Measurements from ENCODE around the gene RFFL. TPM values are rescaled to one million over a fixed set of nuclear protein-coding genes. Genes with fewer than 3 reads are reported as not detected.
"Not testable (repeated sequence)": the region's sequence is repeated elsewhere in the genome, so short reads cannot be mapped to it uniquely, and the experiment has no call there.

RFFL gene
- total RNA-seq, 1 experiment from 2014 or later, result 29.2 TPM

DNA sequence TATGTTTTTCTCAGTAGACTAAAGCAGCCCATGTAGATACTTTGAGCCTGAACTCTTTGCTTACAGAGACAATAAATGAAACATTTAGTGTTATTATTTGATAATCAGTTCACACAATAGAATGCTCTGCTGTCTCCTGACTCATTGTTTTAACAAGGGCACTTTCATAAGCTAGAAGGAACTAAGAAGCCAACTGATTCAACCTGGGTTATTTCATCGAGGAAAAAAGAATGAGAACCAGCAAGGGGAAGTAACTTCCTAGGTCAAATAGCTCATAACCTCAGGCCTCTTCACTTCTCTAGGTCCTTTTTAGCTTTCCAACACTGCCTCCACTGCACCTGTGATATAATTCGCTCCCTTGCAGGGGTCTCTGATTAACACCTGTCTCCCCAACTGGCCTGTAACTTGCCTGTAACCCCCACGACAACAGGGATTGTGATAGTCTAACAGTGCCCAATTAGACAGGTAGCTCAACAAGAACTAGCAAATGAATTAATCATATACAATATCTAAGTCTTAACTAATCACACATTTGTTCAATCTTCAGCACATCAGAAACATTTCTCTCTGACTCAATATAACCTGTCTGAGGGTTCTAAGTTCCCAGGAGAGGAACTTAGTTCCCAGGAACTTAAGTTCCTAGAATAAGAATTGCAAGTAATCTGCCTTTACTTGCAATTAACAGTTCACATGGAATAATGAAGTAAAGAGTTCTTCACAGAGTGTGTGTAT lies 34.8 kb downstream of the RFFL start:
- no TSS peak for BruUV-seq (replicated peaks)
- no peak for TF ChIP-seq CTCF (IDR thresholded peaks at IDR 0.05; ENCODE audit: unreplicated experiment)
- H3K36me3 Mint-ChIP-seq (ENCODE audit: insufficient read depth, unreplicated experiment), result peaks cover 5% of the 10 kb centered on the region
- H3K27me3 Mint-ChIP-seq (ENCODE audit: unreplicated experiment), result no peaks in the 10 kb centered on the region
- CTCF ChIA-PET, result interaction anchor here (0.8 kb wide), 1 partner anchor 9 kb away, joined by 4 read pairs; no protein-coding TSS in a partner anchor
- DNase-seq, result no peak
- H3K4me3 Mint-ChIP-seq (ENCODE audit: low read depth, unreplicated experiment), result no peak overlapping the region
- peaks cover 23% of the 10 kb centered on the region for H3K4me1 Mint-ChIP-seq (ENCODE audit: low read depth, unreplicated experiment)
- H3K27ac Mint-ChIP-seq (ENCODE audit: unreplicated experiment), result no peak overlapping the region
- intact Hi-C loops (cut with micrococcal nuclease; ENCODE audit: unreplicated experiment), result no loop called here
- no peaks in the 10 kb centered on the region for H3K9me3 Mint-ChIP-seq (ENCODE audit: low read depth, unreplicated experiment)

DNA sequence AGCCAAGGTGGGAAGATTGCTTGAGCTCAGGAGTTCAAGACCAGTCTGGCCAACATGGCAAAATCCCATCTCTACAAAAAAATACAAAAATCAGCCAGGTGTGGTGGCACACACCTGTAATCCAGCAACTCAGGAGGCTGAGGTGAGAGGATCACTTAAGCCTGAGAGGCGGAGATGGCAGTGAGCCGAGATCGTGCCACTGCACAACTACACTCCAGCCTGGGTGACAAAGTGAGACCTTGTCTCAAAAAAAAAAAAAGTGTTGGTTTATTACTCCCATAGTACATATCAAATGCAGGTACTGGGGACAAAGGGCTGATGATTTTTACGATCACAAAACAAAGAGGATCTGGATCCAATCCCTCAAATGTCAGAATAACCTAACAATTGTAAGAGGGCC lies 35.4 kb downstream of the RFFL start:
- DNase-seq; H3K27me3 Mint-ChIP-seq (ENCODE audit: unreplicated experiment); CTCF ChIA-PET; H3K9me3 Mint-ChIP-seq (ENCODE audit: low read depth, unreplicated experiment); H3K27ac Mint-ChIP-seq (ENCODE audit: unreplicated experiment); BruUV-seq (replicated peaks); H3K36me3 Mint-ChIP-seq (ENCODE audit: insufficient read depth, unreplicated experiment); H3K4me3 Mint-ChIP-seq (ENCODE audit: low read depth, unreplicated experiment); intact Hi-C loops (cut with micrococcal nuclease; ENCODE audit: unreplicated experiment): not testable (repeated sequence)
- H3K4me1 Mint-ChIP-seq (ENCODE audit: low read depth, unreplicated experiment), result peaks cover 22% of the 10 kb centered on the region

DNA sequence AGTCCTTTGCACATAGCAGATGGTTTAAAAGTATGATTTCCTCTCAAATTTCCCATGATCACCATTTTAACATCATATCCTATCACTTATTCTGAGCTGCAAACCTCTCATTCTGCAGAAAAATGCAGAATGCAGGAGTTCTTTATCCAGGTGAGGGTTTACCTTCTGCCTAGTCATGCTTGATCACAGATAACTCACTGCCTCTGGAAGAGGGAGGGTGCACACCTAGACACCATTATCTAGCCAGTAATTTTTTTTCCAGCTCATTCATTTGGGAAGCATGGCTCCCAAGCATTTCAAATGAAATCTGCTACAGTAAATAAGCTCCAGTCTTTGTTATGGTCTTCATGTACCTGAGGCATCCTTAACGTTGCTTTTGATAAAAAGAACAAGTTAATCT lies 38.0 kb downstream of the RFFL start:
- peaks cover 16% of the 10 kb centered on the region for H3K36me3 Mint-ChIP-seq (ENCODE audit: insufficient read depth, unreplicated experiment)
- H3K9me3 Mint-ChIP-seq (ENCODE audit: low read depth, unreplicated experiment), result no peaks in the 10 kb centered on the region
- intact Hi-C loops (cut with micrococcal nuclease; ENCODE audit: unreplicated experiment), result no loop called here
- peaks cover 9% of the 10 kb centered on the region for H3K4me1 Mint-ChIP-seq (ENCODE audit: low read depth, unreplicated experiment)
- H3K27me3 Mint-ChIP-seq (ENCODE audit: unreplicated experiment), result no peaks in the 10 kb centered on the region
- no peak for DNase-seq
- TF ChIP-seq CTCF (IDR thresholded peaks at IDR 0.05; ENCODE audit: unreplicated experiment), result no peak
- no peak overlapping the region for H3K27ac Mint-ChIP-seq (ENCODE audit: unreplicated experiment)
- no peak overlapping the region for H3K4me3 Mint-ChIP-seq (ENCODE audit: low read depth, unreplicated experiment)
- CTCF ChIA-PET, result no interaction called here
- no TSS peak for BruUV-seq (replicated peaks)

DNA sequence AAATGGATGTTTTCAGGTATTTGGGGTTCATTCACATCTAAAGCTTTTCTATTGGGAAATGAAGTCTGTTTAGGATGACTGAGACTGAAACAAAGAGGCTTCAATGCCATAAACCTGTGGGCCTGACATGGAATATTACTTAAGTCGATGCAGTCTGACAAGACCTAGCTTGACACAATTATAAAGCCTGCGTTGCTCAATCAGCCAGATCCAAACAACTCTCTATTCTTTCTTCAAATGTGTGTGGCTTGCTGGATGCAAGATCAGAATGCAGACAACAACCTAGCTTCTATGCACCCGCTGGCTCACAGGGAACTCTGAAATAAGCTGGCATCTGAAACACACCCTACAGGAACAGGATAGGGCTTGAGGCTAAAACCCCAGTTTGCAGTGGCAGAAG lies 40.0 kb downstream of the RFFL start:
- no peaks in the 10 kb centered on the region for H3K27me3 Mint-ChIP-seq (ENCODE audit: unreplicated experiment)
- CTCF ChIA-PET, result no interaction called here
- TF ChIP-seq CTCF (IDR thresholded peaks at IDR 0.05; ENCODE audit: unreplicated experiment), result no peak
- no TSS peak for BruUV-seq (replicated peaks)
- H3K36me3 Mint-ChIP-seq (ENCODE audit: insufficient read depth, unreplicated experiment), result peaks cover 21% of the 10 kb centered on the region
- no peak overlapping the region for H3K4me3 Mint-ChIP-seq (ENCODE audit: low read depth, unreplicated experiment)
- intact Hi-C loops (cut with micrococcal nuclease; ENCODE audit: unreplicated experiment), result no loop called here
- DNase-seq, result no peak
- no peaks in the 10 kb centered on the region for H3K9me3 Mint-ChIP-seq (ENCODE audit: low read depth, unreplicated experiment)
- peaks cover 20% of the 10 kb centered on the region for H3K4me1 Mint-ChIP-seq (ENCODE audit: low read depth, unreplicated experiment)
- no peak overlapping the region for H3K27ac Mint-ChIP-seq (ENCODE audit: unreplicated experiment)

DNA sequence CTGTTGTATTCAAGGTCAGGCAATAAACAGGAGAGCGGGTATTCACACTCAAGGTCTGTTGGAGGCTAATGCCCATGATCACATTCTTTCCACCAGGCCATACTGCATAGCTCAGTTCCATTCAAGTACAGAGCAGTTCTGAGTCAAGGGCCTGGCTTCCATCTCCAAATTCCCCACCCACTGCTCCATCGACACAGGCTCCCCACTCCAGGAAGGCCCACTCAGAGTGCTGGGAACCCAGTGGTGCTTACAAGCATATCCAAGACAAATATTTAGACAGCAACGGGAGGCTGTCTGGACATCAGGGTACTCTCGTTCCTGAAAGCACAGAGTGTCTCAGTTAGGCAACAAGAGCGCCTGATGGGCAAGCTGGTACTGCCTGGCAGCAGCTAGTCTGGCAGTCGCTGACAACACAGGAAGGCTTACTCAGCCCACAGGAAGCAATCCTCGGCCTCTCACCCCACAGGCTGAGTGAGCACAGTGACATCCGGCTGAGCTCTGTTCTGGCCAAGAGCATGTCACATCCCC lies 40.9 kb downstream of the RFFL start:
- Mint-ChIP-seq H3K36me3 (ENCODE audit: insufficient read depth, unreplicated experiment) (peaks cover 25% of the 10 kb centered on the region), H3K27me3 (ENCODE audit: unreplicated experiment) (no peaks in the 10 kb centered on the region), H3K27ac (ENCODE audit: unreplicated experiment) (no peak overlapping the region), H3K4me1 (ENCODE audit: low read depth, unreplicated experiment) (peaks cover 21% of the 10 kb centered on the region), H3K9me3 (ENCODE audit: low read depth, unreplicated experiment) (no peaks in the 10 kb centered on the region), H3K4me3 (ENCODE audit: low read depth, unreplicated experiment) (no peak overlapping the region)
- intact Hi-C loops (cut with micrococcal nuclease; ENCODE audit: unreplicated experiment), result no loop called here
- DNase-seq, result no peak
- CTCF ChIA-PET, result interaction anchor here (0.6 kb wide), 1 partner anchor 12 kb away, joined by 3 read pairs; no protein-coding TSS in a partner anchor
- no peak for TF ChIP-seq CTCF (IDR thresholded peaks at IDR 0.05; ENCODE audit: unreplicated experiment)
- BruUV-seq (replicated peaks), result no TSS peak

All from Calu3 (cell line).